ENCODE data around the gene PRUNE1.

- TF ChIP-seq CTCF (IDR thresholded peaks at IDR 0.05 in 4 of 5, conservative IDR thresholded peaks at IDR 0.05 in 1 of 5) (peak; percentile 96 to 99 (median 98)), POLR2A (IDR thresholded peaks at IDR 0.05) (no peak)
Observed at GRCh38 chr1:150979092-150980056, 28.9 kb upstream of the PRUNE1 start.

Measured in gastrocnemius medialis (tissue), 4 donors.